SU-DHL-6 (cell line): ENCODE results near the gene CCR2.

ENCODE experiments used
- CTCF ChIP-seq: fragments of 200-600 bp; sonication (generic); IDR thresholded peaks from one replicate; pipeline ENCODE4 v1.5.1; 2017; ENCODE audit warnings: antibody characterized with exemption, mild to moderate bottlenecking, low read length, moderate library complexity; ENCODE audit not compliant: insufficient read depth, poor library complexity, severe bottlenecking
- EZH2phosphoT487 ChIP-seq: fragments of 200-600 bp; sonication (generic), shearing (Covaris generic); conservative IDR thresholded peaks from 2 replicates; pipeline ENCODE4 v1.6.1; 2018; ENCODE audit warnings: mild to moderate bottlenecking, antibody characterized with exemption, low read length, moderate library complexity, mixed read lengths

- TF ChIP-seq CTCF (no peak), EZH2phosphoT487 (no peak)
Observed at GRCh38 chr3:46312991-46313390, 40.9 kb upstream of the CCR2 start.
